GM21619 (cell line): Measurements from ENCODE around the gene MON2.

Experiments
- ATAC-seq: cut with Tn5 transposase; IDR thresholded peaks from one replicate; pipeline ENCODE4 v1.9.1; 2021; ENCODE audit not compliant: unreplicated experiment

Gene MON2

GRCh38 chr12:62604373-62604772, 137.7 kb downstream of the MON2 start:
- ATAC-seq, result no peak

DNA sequence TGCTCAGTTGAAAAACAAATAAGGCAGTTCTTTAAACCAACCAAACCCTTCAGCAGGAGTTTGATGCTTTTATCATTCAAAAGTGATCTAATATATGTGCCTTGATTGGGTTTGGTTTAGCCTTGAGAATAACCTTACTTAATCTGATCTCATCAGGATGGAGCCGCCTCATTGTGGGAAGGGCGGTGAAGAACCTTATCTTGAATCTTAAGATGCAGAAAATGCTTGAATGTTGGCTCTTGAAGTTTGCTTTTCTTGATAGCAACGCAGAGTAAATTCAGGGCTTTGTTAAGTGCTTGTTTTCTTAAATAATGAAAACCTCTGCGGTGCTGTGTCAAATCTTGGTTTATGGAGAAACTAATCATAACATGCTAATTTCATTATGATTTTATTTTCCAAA, 138.2 kb downstream of the MON2 start:
- ATAC-seq, result no peak

- no peak for ATAC-seq
These were observed 139.4 kb downstream of the MON2 start for GRCh38 chr12:62605981-62606380.

GRCh38 chr12:62606654-62607053, 140.0 kb downstream of the MON2 start:
- ATAC-seq, result no peak

GRCh38 chr12:62613081-62613480, 146.5 kb downstream of the MON2 start:
- ATAC-seq, result no peak

DNA sequence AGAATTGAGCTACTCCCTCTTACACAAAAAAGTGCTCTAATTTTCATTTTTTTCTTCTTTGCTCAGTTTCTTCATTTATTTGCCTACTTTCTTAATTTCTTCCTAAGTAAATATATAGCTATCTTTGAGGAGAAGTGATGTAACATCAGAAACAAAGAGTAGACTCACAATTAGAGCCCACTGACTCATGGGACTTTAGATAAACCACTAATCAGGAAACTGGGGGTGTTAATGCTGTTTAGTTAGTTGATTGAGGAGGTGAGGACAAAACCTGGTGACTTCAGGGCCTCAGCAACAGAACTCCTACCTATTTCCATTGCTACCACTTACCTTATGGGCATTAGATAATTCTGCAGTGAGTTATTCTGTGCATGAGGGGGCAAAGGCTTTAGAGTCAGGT, 151.7 kb downstream of the MON2 start:
- ATAC-seq, result no peak

DNA sequence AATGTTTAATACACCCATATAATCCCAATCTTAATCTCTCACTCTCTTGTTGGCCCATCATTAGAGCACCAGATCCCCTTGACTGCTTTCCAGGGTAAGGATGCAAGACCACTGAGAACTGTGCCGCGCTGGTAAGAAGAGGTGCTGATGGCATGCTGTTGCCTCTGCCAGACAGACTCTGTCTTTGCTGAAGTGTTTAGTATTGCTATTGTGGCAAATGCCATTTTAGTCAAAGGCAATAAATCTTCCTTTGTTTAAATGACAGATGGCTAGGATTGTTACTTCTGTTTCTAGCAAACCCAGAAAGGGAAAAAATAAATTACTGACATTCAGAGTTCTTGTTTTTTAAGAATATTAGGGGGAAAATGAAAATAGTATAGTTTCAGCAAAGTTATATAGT, 152.3 kb downstream of the MON2 start:
- no peak for ATAC-seq

GRCh38 chr12:62621101-62621638, 154.5 kb downstream of the MON2 start:
- ATAC-seq, result no peak

GRCh38 chr12:62622177-62622576, 155.6 kb downstream of the MON2 start:
- no peak for ATAC-seq

- ATAC-seq, result no peak
These were observed 158.6 kb downstream of the MON2 start for GRCh38 chr12:62625228-62625627.

- ATAC-seq, result no peak
These were observed 160.6 kb downstream of the MON2 start for GRCh38 chr12:62627181-62627580.

DNA sequence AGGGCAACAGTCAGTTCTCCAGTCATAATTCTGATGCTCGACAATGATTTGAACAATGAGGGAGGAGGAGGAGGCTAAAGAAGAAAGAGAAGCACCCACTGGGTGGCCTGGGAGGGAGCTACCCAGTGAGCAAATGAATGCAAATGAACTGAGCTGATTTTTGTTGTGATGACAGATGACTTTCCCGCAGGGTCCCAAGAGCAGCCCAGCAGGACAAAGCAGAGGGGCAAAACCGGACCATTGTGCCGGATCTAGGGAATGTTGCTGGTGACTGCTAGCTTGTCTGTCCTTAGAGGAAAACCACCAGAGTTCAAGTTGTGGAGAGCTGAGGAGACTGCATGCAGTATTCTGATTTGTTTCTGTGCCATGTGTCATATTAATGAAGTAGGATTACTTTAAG, 162.8 kb downstream of the MON2 start:
- ATAC-seq, result no peak

GRCh38 chr12:62629971-62630739, 163.5 kb downstream of the MON2 start:
- ATAC-seq, result no peak

- peak; percentile 73 for ATAC-seq
These were observed 165.1 kb downstream of the MON2 start for GRCh38 chr12:62631471-62632410.

DNA sequence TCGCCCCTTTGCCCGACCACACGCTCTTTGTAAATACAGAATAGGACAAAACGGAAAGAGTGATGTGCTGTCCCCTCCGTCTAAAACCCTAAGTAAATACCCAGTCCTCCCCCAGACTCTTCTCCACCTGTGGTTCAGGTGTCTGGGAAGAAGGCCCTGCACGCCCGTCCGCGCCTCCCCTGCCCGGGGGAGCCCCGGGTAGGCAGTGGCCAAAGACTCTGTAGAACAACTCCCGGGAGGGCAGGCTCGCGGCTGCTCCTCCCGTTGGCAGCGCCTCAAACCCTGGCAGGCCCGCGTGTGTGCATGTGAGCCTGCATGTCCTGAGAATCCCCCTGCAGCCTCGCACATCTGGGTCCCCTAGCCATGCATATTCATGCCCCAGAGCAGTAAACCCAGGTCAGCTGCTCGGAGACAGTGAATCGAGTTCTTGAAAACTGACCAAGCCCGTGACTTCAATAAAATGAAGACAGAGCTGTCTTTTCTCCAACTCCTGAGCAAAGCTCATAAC, 165.8 kb downstream of the MON2 start:
- peak; percentile 36 for ATAC-seq

GRCh38 chr12:62635649-62636048, 169.0 kb downstream of the MON2 start:
- ATAC-seq, result no peak

DNA sequence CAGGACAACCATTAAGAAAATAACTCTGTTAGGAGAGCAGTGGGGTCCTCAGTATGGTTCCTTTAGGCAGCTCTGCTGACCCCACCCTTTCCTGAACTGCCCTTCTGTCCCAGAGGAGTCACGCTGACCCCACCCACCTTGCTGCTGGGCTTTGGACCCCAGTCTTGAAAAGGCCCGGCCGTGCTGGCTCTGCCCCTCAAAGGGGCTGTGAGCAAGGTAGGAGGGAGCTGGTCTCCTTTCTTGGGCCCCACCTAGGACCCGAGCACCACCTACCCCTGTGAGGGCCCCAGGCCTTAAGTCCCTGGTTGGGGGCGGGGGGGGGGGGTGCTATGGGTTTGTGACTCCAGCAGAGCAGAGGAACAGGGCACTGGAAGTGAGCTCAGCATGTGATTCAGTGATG, 171.1 kb downstream of the MON2 start:
- ATAC-seq, result no peak

GRCh38 chr12:62640910-62641448, 174.4 kb downstream of the MON2 start:
- peak; percentile 95 for ATAC-seq

DNA sequence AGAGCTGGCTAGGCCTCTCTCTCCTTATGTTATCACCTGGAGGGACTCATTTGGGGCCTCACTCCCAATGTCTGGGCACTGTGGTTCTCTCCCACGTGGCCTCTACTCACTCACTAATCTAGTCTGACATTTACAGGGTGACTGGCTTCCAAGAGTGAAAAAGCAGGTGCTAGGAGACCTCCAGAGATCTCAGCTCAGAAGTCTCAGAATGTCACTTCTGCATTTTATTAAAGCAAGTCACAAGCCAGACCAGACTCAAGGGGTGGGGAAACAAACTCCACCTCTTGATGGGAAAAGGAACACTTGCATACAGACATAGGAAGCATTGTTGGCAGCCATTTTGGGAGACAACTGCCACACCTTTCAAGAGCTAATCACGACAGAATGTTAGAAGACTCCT, 175.9 kb downstream of the MON2 start:
- no peak for ATAC-seq

- no peak for ATAC-seq
These were observed 176.9 kb downstream of the MON2 start for GRCh38 chr12:62643486-62643885.

DNA sequence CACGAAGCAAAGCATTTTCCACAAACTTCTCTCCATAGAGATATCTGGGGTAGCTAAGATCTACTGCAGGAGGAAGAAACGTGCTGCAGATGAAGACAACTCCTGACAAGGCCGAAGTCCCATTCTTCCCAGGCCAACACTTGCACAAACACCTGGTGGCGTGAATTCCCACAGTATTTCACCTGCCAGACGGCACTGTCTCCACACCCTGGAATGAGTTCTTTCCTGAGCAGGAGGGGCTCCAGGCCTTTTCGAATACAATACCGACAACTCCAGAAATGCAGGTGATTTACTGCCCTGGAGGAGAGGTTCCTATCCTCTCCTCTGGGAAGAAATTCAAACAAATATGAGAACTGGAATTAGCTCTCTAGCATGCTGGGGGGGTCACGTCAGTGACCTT, 179.9 kb downstream of the MON2 start:
- no peak for ATAC-seq
